ENCODE results near the gene CWC27. TPM values are rescaled to one million over a fixed set of nuclear protein-coding genes. Genes with fewer than 3 reads are reported as not detected.

The CWC27 gene
- total RNA-seq, 1 donor from 2014 or later, result 23.3 TPM

DNA sequence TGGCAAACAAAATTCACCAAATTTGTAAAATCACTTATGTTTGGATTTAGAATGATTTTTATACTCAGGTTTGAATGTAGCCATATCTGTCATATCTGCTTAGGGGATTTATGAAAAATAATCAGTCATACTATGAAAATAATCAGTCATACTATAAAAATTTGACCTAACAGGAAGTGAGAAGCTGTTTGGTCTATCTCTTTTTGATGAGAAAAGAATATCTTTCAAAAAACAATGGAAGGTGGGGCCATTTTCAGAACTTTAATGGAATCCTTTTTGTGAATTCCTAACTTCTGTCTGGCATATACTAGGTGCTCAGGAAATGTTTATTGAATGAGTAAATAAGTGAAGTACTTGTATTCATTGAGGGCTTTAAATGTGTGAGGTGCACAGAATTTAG lies 70.1 kb downstream of the CWC27 start:
- TF ChIP-seq, protein P1, sequence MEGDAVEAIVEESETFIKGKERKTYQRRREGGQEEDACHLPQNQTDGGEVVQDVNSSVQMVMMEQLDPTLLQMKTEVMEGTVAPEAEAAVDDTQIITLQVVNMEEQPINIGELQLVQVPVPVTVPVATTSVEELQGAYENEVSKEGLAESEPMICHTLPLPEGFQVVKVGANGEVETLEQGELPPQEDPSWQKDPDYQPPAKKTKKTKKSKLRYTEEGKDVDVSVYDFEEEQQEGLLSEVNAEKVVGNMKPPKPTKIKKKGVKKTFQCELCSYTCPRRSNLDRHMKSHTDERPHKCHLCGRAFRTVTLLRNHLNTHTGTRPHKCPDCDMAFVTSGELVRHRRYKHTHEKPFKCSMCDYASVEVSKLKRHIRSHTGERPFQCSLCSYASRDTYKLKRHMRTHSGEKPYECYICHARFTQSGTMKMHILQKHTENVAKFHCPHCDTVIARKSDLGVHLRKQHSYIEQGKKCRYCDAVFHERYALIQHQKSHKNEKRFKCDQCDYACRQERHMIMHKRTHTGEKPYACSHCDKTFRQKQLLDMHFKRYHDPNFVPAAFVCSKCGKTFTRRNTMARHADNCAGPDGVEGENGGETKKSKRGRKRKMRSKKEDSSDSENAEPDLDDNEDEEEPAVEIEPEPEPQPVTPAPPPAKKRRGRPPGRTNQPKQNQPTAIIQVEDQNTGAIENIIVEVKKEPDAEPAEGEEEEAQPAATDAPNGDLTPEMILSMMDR (IDR thresholded peaks at IDR 0.05; ENCODE audit: partially characterized antibody, unreplicated experiment), result no peak
- Mint-ChIP-seq H3K27me3 (ENCODE audit: unreplicated experiment) (no peaks in the 10 kb centered on the region), H3K36me3 (ENCODE audit: unreplicated experiment) (peaks cover 8% of the 10 kb centered on the region), H3K9me3 (ENCODE audit: unreplicated experiment) (peaks cover 3% of the 10 kb centered on the region), H3K27ac (ENCODE audit: unreplicated experiment) (no peak overlapping the region), H3K4me3 (ENCODE audit: unreplicated experiment) (no peak overlapping the region), H3K4me1 (ENCODE audit: low read depth, unreplicated experiment) (no peaks in the 10 kb centered on the region)
- DNase-seq, result no peak

DNA sequence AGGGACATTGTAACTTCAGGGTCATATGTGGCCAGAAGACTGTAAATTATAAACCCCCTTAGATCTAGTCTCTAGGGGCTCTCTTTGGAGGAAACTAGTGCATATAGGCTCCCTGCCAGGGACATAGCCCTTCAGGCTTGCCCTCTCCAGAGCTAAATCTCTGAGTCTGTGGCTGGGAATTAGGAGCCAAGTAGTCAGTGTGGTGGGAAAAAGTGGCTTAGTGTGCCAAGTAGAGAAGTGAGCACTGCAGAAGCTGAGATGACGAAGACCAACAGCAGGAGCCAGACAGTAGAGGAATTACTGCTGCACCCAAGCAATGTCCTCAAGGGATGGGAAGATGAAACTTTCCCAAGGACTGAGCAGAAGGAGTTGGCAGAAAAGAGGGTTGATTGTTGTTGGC lies 71.2 kb downstream of the CWC27 start:
- Mint-ChIP-seq H3K27ac (ENCODE audit: unreplicated experiment) (no peak overlapping the region), H3K9me3 (ENCODE audit: unreplicated experiment) (peaks cover 3% of the 10 kb centered on the region), H3K4me3 (ENCODE audit: unreplicated experiment) (no peak overlapping the region), H3K4me1 (ENCODE audit: low read depth, unreplicated experiment) (no peaks in the 10 kb centered on the region), H3K36me3 (ENCODE audit: unreplicated experiment) (peaks cover 8% of the 10 kb centered on the region), H3K27me3 (ENCODE audit: unreplicated experiment) (peaks cover under 1% of the 10 kb centered on the region)
- TF ChIP-seq, protein P1 (IDR thresholded peaks at IDR 0.05; ENCODE audit: partially characterized antibody, unreplicated experiment), result no peak
- DNase-seq, result no peak

DNA sequence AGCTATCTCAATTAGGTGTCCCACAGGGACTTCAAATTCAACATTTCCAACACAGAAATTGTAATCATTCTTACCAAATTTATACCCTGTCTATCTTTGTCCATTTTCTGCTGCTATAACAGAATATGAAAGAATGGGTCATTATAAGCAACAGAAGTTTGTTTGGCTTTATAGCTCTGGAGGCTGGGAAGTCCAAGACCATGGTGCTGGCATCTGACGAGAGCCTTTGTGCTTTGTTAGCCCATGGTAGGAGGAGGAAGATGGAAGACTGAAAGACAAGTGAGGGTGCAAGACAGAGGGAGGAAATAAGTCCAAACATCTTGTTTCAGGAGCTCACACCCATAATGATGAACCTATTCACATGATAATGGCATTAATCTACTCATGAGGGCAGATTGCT lies 72.2 kb downstream of the CWC27 start:
- DNase-seq, result no peak
- Mint-ChIP-seq H3K27me3 (ENCODE audit: unreplicated experiment) (peaks cover 2% of the 10 kb centered on the region), H3K4me3 (ENCODE audit: unreplicated experiment) (no peak overlapping the region), H3K36me3 (ENCODE audit: unreplicated experiment) (peaks cover 16% of the 10 kb centered on the region), H3K9me3 (ENCODE audit: unreplicated experiment) (peaks cover 8% of the 10 kb centered on the region), H3K27ac (ENCODE audit: unreplicated experiment) (no peak overlapping the region), H3K4me1 (ENCODE audit: low read depth, unreplicated experiment) (no peaks in the 10 kb centered on the region)
- TF ChIP-seq, protein P1 (IDR thresholded peaks at IDR 0.05; ENCODE audit: partially characterized antibody, unreplicated experiment), result no peak

DNA sequence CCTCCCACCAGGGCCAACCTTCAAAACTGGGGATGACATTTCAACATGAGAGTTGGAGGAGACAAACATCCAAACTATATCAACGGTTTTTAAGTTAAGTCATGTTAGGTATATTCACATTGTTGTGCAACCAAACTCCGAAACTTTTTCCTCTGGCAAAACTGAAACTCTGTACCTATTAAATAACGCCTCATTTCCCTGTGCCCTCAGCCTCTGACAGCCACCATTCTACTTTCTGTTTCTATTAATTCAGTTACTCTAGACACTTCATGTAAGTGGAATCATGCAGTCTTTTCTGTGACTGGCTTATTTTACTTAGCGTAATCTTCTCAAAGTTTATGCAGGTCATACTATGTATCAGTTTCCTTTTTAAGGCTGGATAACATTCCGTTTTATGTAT lies 85.0 kb downstream of the CWC27 start:
- Mint-ChIP-seq H3K27ac (ENCODE audit: unreplicated experiment) (no peak overlapping the region), H3K4me1 (ENCODE audit: low read depth, unreplicated experiment) (no peaks in the 10 kb centered on the region), H3K27me3 (ENCODE audit: unreplicated experiment) (no peaks in the 10 kb centered on the region), H3K9me3 (ENCODE audit: unreplicated experiment) (no peaks in the 10 kb centered on the region), H3K36me3 (ENCODE audit: unreplicated experiment) (no peaks in the 10 kb centered on the region), H3K4me3 (ENCODE audit: unreplicated experiment) (no peak overlapping the region)
- DNase-seq, result no peak
- TF ChIP-seq, protein P1 (IDR thresholded peaks at IDR 0.05; ENCODE audit: partially characterized antibody, unreplicated experiment), result no peak

DNA sequence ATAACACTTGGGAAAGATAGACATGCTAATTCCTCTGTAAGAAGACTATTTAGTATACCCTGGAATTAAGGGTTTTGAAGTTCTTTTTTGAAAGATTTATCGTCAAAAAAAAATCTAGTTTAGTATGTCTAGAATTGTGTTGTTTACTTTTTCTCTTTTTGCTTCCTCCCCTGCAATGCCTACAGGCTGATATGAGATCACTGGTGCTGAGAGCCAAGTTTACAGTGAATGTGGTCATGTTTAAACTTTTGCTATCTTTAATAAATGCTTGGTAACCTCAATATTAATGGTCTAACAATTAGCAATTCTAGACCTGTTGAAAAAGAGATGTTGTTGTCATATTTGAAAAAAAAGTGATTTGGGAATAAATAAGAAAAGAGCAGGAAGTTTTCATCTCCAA lies 86.1 kb downstream of the CWC27 start:
- no peak for DNase-seq
- Mint-ChIP-seq H3K27me3 (ENCODE audit: unreplicated experiment) (no peaks in the 10 kb centered on the region), H3K4me3 (ENCODE audit: unreplicated experiment) (no peak overlapping the region), H3K4me1 (ENCODE audit: low read depth, unreplicated experiment) (no peaks in the 10 kb centered on the region), H3K36me3 (ENCODE audit: unreplicated experiment) (no peaks in the 10 kb centered on the region), H3K27ac (ENCODE audit: unreplicated experiment) (no peak overlapping the region), H3K9me3 (ENCODE audit: unreplicated experiment) (no peaks in the 10 kb centered on the region)
- TF ChIP-seq, protein P1 (IDR thresholded peaks at IDR 0.05; ENCODE audit: partially characterized antibody, unreplicated experiment), result no peak
